ENCODE data around the gene TPBGL. TPM values are rescaled to one million over a fixed set of nuclear protein-coding genes. Genes with fewer than 3 reads are reported as not detected.

Gene TPBGL, protein sequence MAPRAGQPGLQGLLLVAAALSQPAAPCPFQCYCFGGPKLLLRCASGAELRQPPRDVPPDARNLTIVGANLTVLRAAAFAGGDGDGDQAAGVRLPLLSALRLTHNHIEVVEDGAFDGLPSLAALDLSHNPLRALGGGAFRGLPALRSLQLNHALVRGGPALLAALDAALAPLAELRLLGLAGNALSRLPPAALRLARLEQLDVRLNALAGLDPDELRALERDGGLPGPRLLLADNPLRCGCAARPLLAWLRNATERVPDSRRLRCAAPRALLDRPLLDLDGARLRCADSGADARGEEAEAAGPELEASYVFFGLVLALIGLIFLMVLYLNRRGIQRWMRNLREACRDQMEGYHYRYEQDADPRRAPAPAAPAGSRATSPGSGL
- 0.17 TPM for polyA plus RNA-seq (ENCODE audit: insufficient read length)
- long read RNA-seq, donor 1, partial matches to known transcripts, result 0 of 2 reads
- long read RNA-seq, donor 1, other reads (novel, unspliced or antisense), result 0 of 2 reads
- long read RNA-seq, donor 2, result 0 reads
- long read RNA-seq, donor 3, result 0 reads
- long read RNA-seq, donor 4, result 0 reads
- long read RNA-seq, donor 5, result 0 reads
- long read RNA-seq, donor 6, result 0 reads
- long read RNA-seq, donor 7, result 0 reads
- long read RNA-seq, donor 8, result 0 reads

- no peak for DNase-seq
Measured at GRCh38 chr11:75240311-75241035, at the start of gene TPBGL. Gene TPBGL (plus strand): TSS chr11:75240774. CDS start chr11:75241050, 276 bp downstream.

DNA sequence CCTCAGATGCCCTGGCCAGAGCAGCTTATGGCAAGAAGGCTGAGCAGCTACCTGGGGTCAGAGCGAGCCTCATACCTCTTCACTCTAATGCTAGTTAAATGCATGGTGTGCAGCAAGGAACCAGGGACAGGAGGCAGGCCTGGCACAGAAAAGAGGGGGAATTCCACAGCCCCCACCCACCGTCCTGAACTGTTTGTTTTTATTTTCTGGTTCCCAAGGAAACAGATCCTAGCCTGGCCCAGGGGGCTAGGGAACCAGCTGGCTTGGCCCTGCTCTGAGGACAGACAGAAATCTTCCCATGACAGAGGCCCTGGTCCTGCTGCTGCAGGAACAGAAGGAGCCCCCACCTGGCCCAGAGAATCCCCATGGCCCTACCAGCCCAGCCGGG, 49.2 kb upstream of the TPBGL start:
- peak; percentile 35 for DNase-seq

DNA sequence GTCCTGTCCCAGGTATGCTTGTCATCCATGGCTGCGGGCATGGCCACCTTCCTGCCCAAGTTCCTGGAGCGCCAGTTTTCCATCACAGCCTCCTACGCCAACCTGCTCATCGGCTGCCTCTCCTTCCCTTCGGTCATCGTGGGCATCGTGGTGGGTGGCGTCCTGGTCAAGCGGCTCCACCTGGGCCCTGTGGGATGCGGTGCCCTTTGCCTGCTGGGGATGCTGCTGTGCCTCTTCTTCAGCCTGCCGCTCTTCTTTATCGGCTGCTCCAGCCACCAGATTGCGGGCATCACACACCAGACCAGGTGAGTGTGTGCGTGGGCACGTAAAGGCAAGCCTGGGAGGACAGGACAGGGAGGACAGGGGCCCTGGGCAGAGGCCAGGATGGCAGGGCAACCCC, 47.3 kb upstream of the TPBGL start:
- no peak for DNase-seq

- DNase-seq, result no peak
Measured at GRCh38 chr11:75193711-75194110, 46.9 kb upstream of the TPBGL start.

DNA sequence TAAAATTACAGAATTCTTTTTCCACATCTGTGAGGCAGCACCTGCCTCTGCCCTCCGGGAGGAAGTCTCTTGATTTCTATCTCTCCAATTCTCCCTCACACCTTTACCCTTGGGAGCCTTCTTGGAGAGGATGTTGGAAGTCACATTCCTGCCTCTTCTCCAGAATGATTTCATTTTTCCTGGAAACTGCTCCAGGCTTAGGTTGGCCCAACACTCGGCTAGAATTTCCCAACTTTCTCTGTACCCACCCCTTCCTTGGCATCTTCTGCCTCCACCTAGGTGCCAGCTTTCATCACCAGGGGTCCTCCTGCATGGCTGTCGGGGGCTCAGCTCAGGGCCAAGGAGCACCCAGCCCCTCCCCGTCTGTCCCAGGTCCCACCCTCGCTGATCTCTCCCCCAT, 46.4 kb upstream of the TPBGL start:
- DNase-seq, result no peak

DNA sequence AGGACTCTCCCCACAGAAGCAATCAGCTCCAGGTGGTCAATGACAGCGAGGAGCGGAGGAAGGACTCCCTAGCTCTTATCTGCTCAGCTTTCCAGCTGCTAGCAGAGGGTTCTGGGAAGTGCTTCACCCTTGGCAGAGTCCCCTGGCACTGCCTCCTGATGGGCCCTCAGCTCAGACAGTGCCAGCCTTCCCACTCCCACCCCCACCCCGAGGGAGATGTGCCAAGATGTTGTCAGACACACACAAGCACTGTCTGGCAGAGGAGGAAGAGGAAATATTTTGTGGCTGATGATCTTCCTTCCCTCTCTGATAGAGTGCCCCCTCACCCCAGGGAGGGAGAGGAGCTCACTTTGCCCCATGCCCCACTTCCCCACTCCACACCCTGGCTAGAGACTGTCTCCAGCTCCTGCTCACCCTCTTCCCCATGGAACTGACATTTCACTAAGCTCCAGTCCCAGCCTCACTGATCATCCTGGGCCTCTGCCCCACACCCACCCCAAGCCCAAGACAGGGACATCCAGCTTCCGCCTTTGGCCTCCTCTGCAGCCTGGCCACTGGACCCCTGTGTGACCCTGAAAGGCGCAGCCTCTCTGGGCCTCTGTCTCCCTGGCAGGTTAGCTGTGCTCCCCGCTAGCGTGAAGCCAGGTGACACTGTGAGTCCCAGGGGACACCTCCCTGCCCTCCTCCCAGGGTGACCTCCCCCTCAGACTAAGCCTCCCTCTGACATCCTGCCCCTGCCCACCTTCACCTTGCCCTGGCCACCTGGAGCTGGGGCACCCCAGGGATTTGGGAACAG, 45.2 kb upstream of the TPBGL start:
- DNase-seq, result no peak

- no peak for DNase-seq
Measured at GRCh38 chr11:75196426-75196825, 44.1 kb upstream of the TPBGL start.

DNA sequence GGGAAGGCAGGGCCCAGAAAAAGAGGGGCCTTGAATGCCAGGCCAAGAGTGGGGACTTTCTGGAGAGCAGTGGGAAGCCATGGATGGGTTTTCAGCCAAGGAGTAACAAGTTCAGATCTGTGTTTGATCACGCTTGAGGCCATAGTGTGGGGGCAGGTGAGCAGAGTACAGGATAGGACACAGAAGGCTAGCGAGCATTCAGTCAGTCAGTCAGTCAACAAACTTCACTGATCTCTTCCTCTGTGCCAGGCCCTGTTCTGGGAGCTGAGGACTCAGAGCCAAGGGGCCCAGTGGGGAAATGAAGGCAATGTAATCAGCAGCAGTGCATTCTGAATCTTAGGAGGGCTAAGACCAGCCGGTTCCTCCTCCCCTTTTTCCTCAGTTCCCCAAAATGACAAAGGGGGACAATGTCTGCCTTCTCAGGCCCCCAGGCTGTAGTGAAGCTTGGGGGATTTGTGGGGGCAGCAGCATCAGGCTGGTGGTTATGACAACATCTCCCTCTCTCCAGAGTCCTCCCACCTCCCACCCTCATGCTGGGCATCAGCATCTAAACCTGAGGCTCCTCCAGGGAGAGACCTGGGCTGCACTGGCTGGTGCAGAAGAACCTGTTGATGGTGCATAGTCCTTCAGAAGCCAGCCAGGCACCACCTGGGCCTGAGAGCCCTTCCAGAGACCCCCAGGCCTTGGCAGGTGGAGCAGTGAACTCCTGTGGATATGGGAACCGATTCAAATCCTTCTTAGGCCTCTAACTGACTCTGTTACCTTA, 42.9 kb upstream of the TPBGL start:
- DNase-seq, result no peak

GRCh38 chr11:75198278-75198973, 42.1 kb upstream of the TPBGL start:
- DNase-seq, result no peak

- no peak for DNase-seq
Measured at GRCh38 chr11:75199412-75199955, 41.1 kb upstream of the TPBGL start.

- DNase-seq, result no peak
Measured at GRCh38 chr11:75200051-75200450, 40.5 kb upstream of the TPBGL start.

GRCh38 chr11:75200531-75200930, 40.0 kb upstream of the TPBGL start:
- no peak for DNase-seq

- DNase-seq, result no peak
Measured at GRCh38 chr11:75201771-75202170, 38.8 kb upstream of the TPBGL start.

DNA sequence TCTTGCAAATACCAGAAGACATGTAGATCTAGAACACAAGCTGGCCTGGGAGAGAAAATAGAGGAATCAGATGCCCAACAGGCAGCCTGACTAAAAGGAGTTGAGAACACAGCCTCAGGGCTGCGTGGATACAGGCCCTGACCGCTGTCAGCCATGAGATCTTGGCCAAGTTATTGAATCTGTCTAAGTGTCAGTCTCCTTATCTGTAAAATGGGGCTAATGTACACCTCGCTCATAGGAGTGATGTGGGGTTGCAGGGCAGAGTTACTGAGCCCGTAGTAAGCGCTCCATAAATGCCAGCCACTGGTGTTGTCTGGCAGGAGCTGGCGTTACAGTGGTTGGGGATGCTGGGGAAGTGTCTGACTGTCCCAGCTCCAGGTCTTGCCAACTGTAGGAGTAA, 38.4 kb upstream of the TPBGL start:
- DNase-seq, result no peak

GRCh38 chr11:75203138-75203537, 37.4 kb upstream of the TPBGL start:
- DNase-seq, result no peak

DNA sequence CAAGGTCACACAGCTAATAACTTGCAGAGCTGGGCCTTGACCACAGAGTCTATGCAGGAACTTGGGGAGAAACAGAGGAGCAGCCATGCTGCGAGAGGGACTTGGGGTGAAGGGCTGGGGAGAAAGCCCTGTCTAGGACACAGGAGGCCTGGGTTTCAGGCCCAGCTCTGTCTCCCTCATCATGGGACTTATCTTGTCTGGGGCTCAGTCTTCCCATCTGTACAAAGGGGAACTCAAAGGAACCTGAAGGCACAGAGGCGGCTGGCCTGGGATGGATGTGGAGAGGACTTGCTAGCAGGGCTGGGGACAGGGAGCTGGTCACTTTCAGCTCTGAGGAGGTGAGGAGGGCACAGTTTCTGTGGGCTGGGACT, 36.9 kb upstream of the TPBGL start:
- no peak for DNase-seq

DNA sequence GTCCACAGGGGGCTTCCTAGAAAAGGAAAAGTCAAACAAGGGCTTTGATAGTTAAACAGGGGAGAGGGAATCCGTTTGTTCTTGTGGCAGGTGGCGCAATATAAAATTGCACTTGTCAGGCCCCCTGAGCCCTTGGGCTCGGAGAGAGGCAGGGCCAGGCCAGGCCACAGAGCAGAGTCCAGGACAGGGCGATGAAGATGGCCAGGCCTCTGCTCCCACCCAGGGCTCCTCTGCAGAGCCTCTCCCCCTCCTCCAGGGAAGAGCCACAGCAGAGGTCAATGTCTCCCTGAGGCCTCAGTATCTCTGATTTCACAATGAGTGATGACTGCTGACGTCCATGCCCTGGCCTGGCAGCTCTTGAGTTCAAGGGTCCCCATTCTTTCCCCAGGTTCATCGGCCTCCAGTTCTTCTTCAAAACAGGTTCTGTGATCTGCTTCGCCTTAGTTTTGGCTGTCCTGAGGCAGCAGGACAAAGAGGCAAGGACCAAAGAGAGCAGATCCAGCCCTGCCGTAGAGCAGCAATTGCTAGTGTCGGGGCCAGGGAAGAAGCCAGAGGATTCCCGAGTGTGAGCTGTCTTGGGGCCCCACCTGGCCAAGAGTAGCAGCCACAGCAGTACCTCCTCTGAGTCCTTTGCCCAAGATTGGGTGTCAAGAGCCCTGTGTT, 36.4 kb upstream of the TPBGL start:
- no peak for DNase-seq

- DNase-seq, result peak; percentile 82
Measured at GRCh38 chr11:75204685-75205563, 35.6 kb upstream of the TPBGL start.

GRCh38 chr11:75205564-75206020, 35.0 kb upstream of the TPBGL start:
- no peak for DNase-seq

All from left kidney (tissue), 8 donors.